Ovary (tissue), 9 donors: Measurements from ENCODE around the gene TEX51. TPM values are rescaled to one million over a fixed set of nuclear protein-coding genes. Genes with fewer than 3 reads are reported as not detected.

ENCODE experiments used
- DNase-seq, 5 donors: peaks; one replicate each; pipeline ENCODE4 v3.0.0-alpha.2; 2019 to 2020
- H3K27ac ChIP-seq, 2 donors: fragments of 200-600 bp; one replicate each; pipeline versions ENCODE4 v1.5.1 to v1.8.0; 2019 to 2022
- H3K27me3 ChIP-seq: fragments of 200-600 bp; one replicate; pipeline ENCODE4 v1.8.0; 2022
- H3K36me3 ChIP-seq: fragments of 200-600 bp; sonication (generic); one replicate; pipeline ENCODE4 v1.5.1; 2019
- H3K4me1 ChIP-seq: one replicate; pipeline ENCODE4 v1.8.1; 2013; ENCODE audit warnings: mild to moderate bottlenecking, moderate library complexity; ENCODE audit not compliant: insufficient read depth
- H3K4me3 ChIP-seq: fragments of 200-600 bp; sonication (generic); one replicate; pipeline ENCODE4 v1.5.1; 2017
- H3K9me3 ChIP-seq, 2 donors: fragments of 200-600 bp in 1 of 2; sonication (generic) in 1 of 2; one replicate each; pipeline versions ENCODE4 v1.5.1 to v1.8.1; 2013 to 2019; ENCODE audit warnings: mild to moderate bottlenecking in 1 of 2, moderate library complexity in 1 of 2
- EP300 ChIP-seq: sonication (generic); formaldehyde crosslinking; IDR thresholded peaks from one replicate; pipeline ENCODE4 v1.6.1; 2017; ENCODE audit warnings: antibody characterized with exemption
- POLR2A ChIP-seq: fragments of 450-650 bp; IDR thresholded peaks from one replicate; pipeline ENCODE4 v1.6.1; 2017; ENCODE audit warnings: antibody characterized with exemption, mild to moderate bottlenecking, moderate library complexity
- WGBS, 3 donors: extraction: QIAGEN DNeasy Blood & Tissue Kit in 1 of 3; methylation state at CpG; one replicate each; pipeline versions ENCODE4 v1.1.5 to v1.1.7; 2013 to 2017; 5-methylcytosine and 5-hydroxymethylcytosine counted together
- intact Hi-C, 4 donors: fragments of 100-400 bp; cut with DNase I; formaldehyde crosslinking; loops; one replicate each; pipeline versions ENCODE4 v1.11.0 to v1.15.1; 2022 to 2023
- polyA plus RNA-seq, 2 donors: library from polyadenylated mRNA; stranded (reverse); fragments of 200-250 nt in 1 of 2; fragments of 350-450 nt in 1 of 2; fragmentation: Illumina TruSeq in 1 of 2; extraction: RNeasy Lipid Tissue Mini Kit (QIAGEN cat#74804) in 1 of 2; gene quantifications; one replicate each; pipeline ENCODE4 v1.2.3, GENCODE V29; 2013 to 2014
- total RNA-seq, 7 donors: library from RNA; depleted of rRNA in 2 of 7; stranded (reverse); fragments of >200 nt in 2 of 7; fragmentation: NEBNext Ultra II Directional in 3 of 7; extraction: Animal tissue kit (Norgen Biotek cat#: 25700) in 3 of 7; gene quantifications; one replicate each; pipeline versions ENCODE4 v1.1.0 to v1.2.4, GENCODE V29; 2016 to 2023
- TF ChIP-seq, protein P1 (sequence below), 3 donors: fragments of 450-650 bp in 2 of 3; fragments of 200-600 bp in 1 of 3; IDR thresholded peaks; one replicate each; pipeline versions ENCODE4 v1.5.1 to v1.8.0; 2016 to 2022; ENCODE audit warnings: antibody characterized with exemption in 3 of 3, mild to moderate bottlenecking in 1 of 3
- donor health status: DM: no; HTN: no; CAD: no; lungs with moderate emphysema.
- donor health status: DM: no; HTN: no; CAD: no.
- donor health status: Bipolar disorder and iron deficiency.
- donor health status: DM: yes; HTN: yes; CAD: no.
- donor health status: DM: no; HTN: no; CAD: no.
- donor health status: DM: yes; HTN: yes; CAD: no.

The TEX51 gene
- total and polyA plus RNA-seq, 9 donors = not detected

DNA sequence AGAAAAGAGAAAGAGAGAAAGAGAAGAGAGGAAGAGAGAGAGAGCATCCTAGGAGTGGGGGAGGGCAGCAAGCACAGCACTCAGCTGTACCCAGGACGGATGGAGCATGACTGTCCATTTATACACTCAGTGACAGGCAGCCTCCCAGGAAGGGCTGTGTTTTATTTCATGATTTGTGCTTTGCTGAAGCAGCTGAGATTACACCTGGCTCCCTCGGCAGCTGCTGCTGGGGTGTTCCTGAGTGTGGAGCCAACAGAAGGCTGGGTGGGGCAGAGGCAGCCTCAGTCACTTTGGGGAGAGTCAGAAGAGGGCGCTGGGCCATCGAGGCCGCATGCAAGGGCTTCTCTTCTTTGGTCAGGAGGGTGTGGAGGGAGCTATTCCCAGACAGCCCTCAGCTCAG, 47.8 kb upstream of the TEX51 start:
- Histone ChIP-seq H3K36me3 (no peaks in the 10 kb centered on the region), H3K4me3 (no peak overlapping the region), H3K27ac (no peak overlapping the region), H3K9me3 (no peaks in the 10 kb centered on the region), H3K4me1 (no peaks in the 10 kb centered on the region), H3K27me3 (no peaks in the 10 kb centered on the region)
- intact Hi-C loops = no loop called here
- no peak for DNase-seq
- 33 to 56% (median 55%) methylated on average over 5 of the region's 5 CpGs for WGBS, 3 donors
- no peak for TF ChIP-seq POLR2A
- TF ChIP-seq EP300 = no peak
- TF ChIP-seq, protein P1, sequence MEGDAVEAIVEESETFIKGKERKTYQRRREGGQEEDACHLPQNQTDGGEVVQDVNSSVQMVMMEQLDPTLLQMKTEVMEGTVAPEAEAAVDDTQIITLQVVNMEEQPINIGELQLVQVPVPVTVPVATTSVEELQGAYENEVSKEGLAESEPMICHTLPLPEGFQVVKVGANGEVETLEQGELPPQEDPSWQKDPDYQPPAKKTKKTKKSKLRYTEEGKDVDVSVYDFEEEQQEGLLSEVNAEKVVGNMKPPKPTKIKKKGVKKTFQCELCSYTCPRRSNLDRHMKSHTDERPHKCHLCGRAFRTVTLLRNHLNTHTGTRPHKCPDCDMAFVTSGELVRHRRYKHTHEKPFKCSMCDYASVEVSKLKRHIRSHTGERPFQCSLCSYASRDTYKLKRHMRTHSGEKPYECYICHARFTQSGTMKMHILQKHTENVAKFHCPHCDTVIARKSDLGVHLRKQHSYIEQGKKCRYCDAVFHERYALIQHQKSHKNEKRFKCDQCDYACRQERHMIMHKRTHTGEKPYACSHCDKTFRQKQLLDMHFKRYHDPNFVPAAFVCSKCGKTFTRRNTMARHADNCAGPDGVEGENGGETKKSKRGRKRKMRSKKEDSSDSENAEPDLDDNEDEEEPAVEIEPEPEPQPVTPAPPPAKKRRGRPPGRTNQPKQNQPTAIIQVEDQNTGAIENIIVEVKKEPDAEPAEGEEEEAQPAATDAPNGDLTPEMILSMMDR (IDR thresholded peaks at IDR 0.05) = no peak

DNA sequence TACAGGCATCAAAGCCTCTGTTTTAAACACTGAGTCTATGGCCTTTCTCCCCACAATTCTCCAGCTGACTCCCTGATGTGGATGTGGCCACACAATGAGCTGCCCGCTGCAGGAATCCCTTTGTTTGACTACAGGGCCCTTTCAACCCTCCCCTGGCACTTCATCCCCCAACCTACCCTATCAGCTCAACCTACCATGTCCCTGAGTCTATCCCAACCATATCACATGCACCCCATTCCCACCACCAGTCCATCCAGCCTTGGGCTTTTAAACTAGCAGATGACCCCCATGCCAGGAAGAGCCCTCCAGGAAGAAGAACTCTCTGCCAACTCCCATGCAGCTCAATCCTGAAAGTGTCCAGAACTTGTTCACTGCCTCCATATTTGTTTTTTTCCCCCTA, 46.9 kb upstream of the TEX51 start:
- 74 to 91% (median 74%) methylated on average over 1 of the region's 1 CpG for WGBS, 3 donors
- H3K4me1 ChIP-seq = no peaks in the 10 kb centered on the region
- no peak overlapping the region for H3K27ac ChIP-seq
- TF ChIP-seq POLR2A = no peak
- no peak for TF ChIP-seq EP300
- TF ChIP-seq, protein P1 (IDR thresholded peaks at IDR 0.05) = no peak
- no peak overlapping the region for H3K4me3 ChIP-seq
- no peaks in the 10 kb centered on the region for H3K27me3 ChIP-seq
- no peak for DNase-seq
- no peaks in the 10 kb centered on the region for H3K36me3 ChIP-seq
- no peaks in the 10 kb centered on the region for H3K9me3 ChIP-seq
- intact Hi-C loops = no loop called here

GRCh38 chr2:126852361-126852760, 46.3 kb upstream of the TEX51 start:
- intact Hi-C loops = no loop called here
- H3K9me3 ChIP-seq = no peaks in the 10 kb centered on the region
- DNase-seq = no peak
- no peak overlapping the region for H3K27ac ChIP-seq
- no peaks in the 10 kb centered on the region for H3K27me3 ChIP-seq
- H3K36me3 ChIP-seq = no peaks in the 10 kb centered on the region
- H3K4me1 ChIP-seq = no peaks in the 10 kb centered on the region
- no peak for TF ChIP-seq POLR2A
- TF ChIP-seq, protein P1 (IDR thresholded peaks at IDR 0.05) = no peak
- TF ChIP-seq EP300 = no peak
- H3K4me3 ChIP-seq = no peak overlapping the region
- WGBS, 3 donors = 44 to 75% (median 45%) methylated on average over 1 of the region's 1 CpG

DNA sequence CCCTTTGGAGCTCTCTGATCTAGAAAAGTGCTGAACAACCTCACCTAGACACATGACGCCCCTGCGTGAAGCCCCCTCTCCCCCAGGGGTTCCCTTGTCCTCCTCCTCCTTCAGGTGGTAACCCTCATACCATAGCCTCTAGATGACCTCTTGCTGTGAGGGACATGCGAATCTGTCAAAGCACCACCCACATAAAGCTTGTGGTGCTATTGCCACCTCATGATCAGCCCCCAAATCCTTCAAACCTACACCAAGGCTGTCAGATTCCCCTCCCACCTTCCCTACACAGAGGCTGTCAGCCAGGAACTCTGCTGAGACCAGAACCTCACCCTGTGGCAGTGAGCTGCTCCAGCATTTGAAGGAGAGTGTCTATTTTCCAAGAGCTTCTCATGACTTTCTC, 43.1 kb upstream of the TEX51 start:
- TF ChIP-seq, protein P1 (IDR thresholded peaks at IDR 0.05) = no peak
- TF ChIP-seq POLR2A (no peak), EP300 (no peak)
- WGBS, 3 donors = 27 to 49% (median 33%) methylated on average over 3 of the region's 3 CpGs
- H3K9me3 ChIP-seq = no peaks in the 10 kb centered on the region

DNA sequence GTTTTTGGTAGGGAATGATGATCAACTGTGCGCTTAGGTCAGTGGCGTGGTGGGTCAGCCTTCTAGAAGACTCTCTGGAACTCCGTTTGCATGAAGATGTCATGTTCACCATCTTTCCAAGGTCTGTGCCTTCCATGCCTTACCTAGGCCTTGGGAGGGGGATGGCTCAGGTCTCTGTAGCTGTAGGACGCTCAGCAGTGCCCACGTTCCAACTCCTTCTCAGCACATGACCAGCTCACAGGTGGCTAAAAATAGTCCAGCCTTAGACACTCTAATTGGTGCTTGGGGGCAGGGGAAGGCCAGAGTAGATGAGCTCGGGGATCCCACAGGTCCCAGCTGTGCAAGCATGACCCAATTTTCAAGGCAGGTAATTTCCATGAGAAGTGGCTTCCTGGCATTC, 42.3 kb upstream of the TEX51 start:
- TF ChIP-seq POLR2A (no peak), EP300 (no peak)
- TF ChIP-seq, protein P1 (IDR thresholded peaks at IDR 0.05) = no peak
- Histone ChIP-seq H3K27me3 (no peaks in the 10 kb centered on the region), H3K4me1 (no peaks in the 10 kb centered on the region), H3K9me3 (no peaks in the 10 kb centered on the region), H3K4me3 (no peak overlapping the region), H3K36me3 (no peaks in the 10 kb centered on the region), H3K27ac (no peak overlapping the region)
- WGBS, 3 donors = 64 to 77% (median 72%) methylated on average over 6 of the region's 6 CpGs
- intact Hi-C loops = no loop called here
- no peak for DNase-seq

More for the DNA sequence above, 43.1 kb upstream of the TEX51 start:
- no peak for DNase-seq
- Histone ChIP-seq H3K4me3 (no peak overlapping the region), H3K27me3 (no peaks in the 10 kb centered on the region), H3K36me3 (no peaks in the 10 kb centered on the region), H3K27ac (no peak overlapping the region), H3K4me1 (no peaks in the 10 kb centered on the region)
- intact Hi-C loops = no loop called here
